NCI-H2029 (cell line): ENCODE measurements around the gene STARD5.

Experiments used
- DNase-seq: peaks from one replicate; lab custom pipeline; 2025; lab: John Stamatoyannopoulos, UW

Gene STARD5

DNA sequence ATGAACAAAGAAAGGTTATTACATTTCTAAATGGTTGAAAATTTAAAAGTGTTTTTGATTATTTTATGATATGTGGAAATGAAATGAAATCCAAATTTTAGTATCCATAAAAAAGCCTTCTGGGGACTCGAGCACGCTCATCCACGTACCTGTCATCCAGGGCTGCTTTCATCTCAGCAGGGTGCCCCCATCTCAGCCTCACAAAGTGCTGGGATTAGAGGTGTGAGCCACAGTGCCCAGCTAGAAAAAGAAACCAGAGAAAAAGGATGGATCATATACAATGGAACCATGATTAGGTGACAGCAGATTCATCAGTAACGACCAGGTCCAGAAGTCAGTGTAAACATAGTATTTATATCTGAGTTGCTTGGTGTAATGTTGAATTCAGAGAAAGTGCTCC, 49.7 kb downstream of the STARD5 start:
- DNase-seq: no peak

DNA sequence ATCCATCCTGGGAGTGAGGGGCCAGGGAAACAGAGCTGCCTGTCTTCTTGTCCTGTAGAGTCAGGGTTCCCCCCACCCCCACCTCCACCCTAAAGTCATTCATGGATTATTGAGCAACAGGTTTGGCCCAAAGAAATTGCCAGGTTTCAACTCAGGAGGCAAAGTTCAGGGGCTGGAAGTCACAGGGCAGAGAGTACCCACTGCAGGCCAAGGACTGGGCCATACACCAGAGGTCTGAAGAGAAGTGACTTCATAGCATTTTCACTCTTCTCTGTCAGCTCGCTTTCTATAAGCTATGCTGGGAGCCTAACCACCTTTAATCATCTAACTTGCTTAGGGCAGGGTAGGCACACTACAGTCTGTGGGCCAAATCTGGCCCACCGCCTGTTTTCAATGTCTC, 50.1 kb downstream of the STARD5 start:
- DNase-seq: no peak

DNA sequence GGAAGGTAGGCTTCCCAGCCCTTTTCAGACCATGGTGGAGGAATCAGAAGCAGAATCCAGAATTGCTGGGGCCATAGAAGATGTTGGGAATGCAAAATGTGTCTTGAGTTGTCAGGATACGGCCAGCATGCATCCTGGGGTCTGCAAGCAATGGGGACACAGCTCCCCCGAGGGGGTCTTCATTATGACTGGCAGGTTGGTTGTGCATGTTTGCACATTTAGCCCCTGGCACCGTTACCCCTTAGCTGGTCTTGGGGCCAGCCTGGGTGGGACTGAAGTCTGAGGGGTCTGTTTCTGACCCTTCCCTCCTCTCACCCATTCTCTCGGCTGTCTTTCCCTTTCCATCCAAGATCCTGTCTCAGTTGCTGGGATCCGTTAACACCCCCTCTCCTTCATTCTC, 50.7 kb downstream of the STARD5 start:
- no peak for DNase-seq

DNA sequence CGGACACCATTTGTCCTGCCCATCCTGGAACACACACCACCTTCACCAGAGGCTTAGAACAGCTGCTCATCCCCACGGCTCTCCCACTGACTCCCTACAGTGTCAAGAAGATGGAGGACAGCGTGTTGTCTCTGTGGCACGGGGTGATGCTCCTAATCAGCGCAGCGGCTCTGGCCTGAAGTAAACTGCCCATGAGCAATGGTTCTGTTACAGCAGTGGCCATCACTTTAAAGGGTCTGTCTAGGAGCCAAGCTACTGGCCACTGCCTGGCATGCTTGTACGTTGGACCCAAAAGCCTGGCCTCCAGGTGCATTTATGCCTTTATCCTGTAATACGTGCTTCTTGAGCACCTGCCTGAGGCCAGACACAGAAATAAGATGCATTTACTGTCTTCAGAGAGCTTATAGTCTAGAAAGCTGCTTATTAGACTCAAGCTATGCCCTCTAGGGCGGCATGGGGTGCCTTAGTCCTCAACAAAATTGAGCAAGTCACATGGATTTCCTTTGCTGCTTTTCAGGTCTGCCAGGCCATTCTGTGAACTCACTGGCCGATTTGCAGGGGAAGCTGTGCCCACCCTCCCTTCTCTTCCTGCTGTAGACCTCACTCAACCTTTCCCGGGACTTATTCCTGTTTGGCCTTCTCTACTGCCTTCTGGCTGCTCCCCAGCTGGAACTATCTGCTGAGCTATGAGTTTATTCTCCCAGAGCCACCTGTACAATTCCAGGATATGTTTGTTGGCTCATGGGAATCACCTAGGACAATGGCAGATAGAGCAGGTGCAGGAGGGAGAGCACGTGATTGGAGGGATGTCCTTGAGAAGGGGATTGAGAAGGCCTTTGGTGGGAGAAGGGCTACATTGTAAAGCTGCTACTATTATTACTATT, 51.9 kb downstream of the STARD5 start:
- no peak for DNase-seq

DNA sequence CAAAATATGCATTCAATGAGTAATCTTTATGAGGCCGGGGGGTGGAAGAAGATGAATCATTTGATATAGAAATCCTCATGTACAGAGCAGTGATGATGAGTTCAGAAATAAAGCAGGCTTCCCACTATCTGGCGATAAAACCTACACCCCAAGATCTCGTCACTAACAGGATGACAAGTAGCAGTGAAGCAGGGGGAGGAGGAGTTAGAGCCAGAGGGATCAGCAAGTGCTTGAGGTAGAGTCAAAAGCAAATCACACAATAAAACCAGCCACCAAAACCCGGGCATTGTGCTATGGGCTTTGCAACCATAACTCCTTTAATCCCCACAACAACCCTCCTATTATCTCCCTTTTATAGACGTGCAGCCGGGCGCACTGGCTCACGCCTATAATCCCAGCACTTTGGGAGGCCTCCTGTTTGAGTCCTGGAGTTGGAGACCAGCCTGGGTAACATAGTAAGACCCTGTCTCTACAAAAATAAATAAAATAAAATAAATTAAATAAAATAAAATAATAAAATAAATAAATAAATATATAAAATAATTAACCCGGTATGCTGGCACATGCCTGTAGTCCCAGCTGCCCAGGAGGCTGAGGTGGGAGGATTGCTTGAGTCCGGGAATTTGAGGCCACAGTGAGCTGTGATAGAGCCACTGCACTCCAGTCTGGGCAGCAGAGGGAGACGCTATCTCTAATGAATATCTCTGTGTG, 53.0 kb downstream of the STARD5 start:
- DNase-seq: no peak

DNA sequence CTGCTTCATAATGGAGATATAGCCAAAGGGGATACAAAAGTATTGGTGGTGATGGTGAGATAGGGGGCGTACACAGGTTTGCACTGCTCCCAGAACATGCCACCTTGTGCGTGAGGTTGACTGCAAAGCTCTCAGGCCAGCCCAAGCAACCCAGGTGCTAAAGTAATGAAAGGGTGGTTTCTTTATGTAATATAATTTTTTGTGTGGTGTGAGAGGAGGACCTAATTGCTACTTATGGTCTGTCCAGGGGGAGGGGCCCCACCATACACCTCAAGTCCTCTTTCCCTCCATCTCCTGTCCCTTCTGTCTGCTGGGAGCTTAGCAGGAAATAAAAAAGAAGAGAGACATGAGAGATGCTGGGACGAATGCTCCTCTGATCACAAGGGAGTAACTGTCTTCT, 53.8 kb downstream of the STARD5 start:
- no peak for DNase-seq

DNA sequence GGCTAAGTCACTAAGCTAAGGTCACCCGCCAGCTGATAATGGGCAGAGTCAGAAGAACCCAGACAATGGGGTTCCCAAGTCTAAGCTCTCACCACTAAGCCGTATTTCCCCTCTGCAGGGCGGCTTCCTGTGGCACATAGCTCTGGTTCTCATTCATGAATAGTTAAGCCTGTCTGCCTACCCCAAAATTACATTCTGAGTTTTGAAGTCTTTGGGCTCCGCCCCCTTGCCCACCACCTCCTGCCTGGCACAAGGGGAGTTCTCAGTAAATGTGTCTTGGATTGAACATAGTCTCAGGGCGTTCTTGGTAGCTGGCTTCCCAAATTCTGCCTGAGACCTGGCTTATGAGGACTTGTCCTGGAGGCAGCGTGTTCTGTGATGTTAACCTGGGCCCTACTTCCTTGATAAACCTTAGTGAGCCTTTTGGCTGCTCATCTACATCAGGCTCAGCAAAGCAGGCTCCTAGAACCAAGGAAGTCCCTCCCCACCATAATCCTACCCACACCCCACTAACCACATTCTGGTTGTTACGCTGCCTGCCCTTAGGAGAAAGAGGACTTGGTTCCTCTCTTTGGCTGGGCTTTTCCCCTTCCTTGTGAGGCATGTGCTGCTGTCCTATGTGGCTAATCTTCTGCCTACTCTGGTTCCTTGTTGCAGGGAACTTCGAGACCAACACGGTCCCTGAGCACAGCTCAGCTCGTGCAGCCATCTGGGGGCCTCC, 54.9 kb downstream of the STARD5 start:
- no peak for DNase-seq

DNA sequence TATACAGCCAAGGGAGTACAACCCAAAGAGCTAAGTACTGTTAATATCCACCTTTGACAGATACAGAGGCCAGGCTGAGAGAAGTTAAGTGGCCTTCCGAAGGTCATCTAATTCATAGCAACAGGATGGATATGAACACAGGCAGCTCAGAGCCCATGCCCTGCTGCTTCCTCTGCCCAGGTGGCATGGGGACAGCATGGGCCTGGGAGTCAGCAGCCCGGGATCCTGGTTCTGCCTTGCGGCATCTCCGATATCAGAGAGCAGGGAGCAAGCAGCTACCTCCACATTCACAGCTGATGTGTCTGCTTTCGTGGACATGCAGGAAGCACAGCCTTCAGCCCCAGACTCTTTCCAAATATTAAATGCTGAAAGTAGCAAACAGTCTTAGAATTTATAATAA, 55.6 kb downstream of the STARD5 start:
- DNase-seq: no peak

DNA sequence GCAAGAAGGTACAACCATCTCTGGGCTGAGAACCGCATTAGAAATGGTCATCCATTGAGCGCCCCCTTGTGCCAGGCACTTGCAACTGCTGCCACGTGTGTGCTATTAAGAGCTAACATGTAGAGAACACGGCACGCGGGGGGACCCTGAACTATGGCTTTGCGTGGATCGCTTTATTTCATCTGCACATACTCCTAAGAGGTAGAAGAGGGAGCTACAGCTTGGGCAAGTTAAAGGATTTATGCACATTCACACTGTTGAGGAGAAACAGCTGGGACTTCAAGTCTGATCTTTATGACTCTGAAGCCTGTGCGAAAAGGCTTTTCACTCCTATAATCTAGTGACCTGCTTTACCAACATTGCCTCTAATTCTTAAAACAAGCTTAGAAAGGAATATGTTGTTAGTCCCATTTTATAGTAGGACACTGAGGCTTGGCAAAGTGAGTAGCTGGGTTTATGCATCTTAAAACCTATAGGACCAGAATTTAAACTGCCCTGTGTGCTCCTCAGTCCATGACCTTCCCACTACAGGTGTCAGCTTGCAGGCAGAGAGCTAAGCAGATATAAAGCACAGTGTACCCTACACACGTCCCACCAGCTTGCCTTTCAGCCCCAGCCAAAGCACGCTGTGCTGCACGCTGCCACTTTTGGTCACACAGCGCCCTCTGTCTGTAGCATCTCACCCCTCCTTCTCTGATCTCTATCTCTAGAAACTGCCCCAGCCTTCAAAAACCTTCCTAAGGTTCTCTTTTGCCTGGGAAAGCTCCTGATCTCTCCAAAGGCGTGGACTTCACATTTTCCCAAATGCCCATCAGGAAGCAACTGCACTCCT, 57.8 kb downstream of the STARD5 start:
- peak; percentile 52 for DNase-seq

DNA sequence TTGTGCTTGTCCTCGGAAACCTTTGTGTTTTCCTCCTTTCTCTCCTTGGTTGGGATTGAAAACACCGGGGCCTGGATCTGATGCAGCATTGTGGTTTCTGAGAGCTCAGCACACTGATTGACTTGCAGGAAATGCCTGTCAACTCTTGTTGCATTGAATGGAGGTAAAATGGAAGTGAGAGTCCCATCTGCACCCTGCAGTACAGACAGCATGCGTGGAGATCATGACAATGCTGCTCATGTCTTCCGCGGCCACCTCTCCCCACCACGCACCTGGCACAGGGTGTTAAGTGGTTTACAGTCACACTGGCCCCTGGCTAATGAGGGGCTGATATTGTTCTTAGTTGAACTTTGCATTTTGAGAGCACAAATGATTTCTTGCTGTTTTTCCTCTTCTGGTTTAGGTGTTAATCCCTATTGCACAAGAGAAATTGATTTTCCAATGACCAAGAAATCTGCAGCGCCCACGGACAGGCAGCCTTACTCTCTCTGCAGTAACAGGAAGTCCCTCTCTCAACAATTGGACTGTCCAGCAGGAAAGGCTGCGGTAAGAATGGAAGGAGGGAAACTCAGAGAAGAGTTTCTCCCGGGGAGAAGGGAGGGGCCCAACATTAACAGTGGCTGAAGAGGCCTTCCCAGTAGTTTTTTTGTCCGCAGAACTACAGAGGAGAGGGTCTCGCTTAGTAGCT, 58.5 kb downstream of the STARD5 start:
- no peak for DNase-seq

DNA sequence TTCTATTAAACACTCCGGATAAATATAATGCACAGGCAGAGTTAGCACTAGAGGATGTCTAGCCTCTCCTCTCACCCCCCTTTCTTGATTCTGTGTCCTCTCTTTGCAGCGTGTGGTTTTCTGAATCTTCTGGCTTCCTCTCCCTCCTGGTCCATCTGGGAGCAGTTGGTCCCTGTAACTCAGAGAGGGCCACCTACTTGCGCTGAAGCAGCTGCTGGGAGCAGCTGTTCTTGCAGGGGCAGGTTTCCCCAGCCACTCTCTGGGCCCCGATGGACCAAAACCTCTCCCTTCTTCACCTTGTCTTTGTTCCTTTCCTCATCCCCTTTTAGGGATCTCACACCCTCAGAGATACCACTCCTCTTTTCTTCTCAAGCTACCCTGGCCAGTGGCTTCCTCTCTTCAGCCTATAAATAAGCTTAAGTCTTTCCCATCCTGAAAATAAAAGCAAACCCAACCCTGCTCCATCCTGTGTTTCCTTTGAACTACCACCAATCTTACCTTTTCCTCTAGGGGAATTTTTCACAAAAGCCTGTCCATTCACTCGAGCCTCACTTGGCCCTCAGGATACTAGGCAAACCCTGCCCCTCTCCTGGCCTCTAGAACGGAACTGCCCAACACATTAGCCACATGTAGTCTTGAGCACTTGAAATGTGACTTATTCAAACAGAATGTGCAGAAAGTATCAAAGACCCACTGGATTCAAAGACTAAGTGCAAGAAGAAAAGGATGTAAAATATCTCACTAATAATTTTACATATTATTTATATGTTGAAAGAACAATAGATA, 59.7 kb downstream of the STARD5 start:
- no peak for DNase-seq

DNA sequence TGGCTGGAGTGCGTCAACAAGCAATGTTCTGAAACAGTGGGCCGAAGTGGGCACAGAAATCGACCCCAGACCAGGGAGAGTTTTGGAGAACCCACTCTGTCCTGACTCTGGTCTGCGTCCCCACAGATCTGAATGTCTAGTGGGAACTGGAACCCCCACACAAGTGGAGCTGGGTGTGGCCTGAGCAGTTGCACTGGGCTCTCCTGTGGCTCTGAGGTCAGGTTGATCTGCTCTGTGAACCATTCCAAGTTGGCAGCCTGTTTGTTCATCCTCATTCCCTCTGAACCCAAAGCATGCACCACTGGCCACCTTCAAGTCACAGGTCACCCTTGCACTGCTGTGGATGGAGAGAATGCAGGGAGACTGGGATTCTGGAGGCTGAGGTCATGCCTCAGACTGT, 60.5 kb downstream of the STARD5 start:
- DNase-seq: no peak

DNA sequence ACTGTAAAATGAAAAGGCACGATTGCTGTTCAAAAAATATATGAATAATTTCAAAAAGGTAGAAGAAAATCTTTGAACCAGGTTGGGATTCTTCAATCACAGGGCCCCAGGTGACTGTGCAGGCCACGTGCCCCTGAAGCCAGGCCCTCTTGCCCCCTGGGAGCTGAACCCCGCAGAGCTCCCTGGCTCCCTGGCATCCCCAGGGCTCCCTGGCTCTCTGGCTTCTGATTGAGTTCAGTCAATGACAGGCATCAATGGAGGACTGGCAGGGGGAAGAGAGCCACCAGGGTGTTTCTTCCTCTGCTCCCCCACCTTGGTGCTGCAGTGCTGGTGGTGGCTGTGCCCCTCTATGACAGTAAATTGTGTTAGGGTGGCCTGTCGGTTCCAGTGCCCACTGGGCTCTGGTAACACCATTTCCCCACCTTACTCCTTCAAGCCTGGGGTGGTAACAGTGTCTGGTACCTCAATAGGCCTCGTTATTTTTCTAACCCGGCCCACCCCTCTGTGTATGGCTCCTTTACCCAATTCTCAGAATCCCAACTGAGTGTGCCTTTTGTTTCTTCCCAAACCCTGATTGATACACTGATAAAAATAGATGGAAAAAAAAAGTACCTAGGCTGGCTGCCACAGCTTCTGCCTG, 62.6 kb downstream of the STARD5 start:
- DNase-seq: no peak

DNA sequence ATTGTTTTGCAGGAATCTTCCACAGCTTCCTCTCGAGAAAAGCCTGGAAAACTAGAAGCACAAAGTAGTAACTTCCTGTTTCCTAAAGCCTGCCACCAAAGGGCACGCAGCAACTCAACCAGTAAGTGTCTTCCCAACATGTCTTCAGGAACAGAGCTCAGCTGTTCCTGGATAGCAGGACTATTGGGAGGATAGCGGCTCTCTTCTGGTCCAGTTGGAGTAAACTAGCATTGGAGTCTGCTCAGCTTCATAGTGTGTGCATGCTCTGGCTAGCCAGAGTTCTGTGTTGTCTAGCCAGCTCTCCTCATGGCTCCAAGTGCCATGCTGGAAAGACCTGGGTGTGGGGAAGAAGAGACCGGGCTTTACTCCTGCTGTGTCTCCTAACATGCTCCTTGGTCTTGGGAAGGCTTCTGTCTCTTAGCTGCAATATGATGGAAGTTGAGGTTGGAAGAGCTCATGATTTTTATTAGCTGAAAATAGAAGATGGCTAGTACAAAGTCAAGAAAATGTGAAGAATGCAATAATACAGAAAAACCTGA, 64.1 kb downstream of the STARD5 start:
- no peak for DNase-seq
